Adipocyte (in vitro differentiated cells): ENCODE results near the gene THAP4.
"Not testable (repeated sequence)": the region's sequence is repeated elsewhere in the genome, so short reads cannot be mapped to it uniquely, and the experiment has no call there.

ENCODE experiments used
- DNase-seq: peaks from one replicate; pipeline ENCODE4 v3.0.0-alpha.2; 2015; ENCODE audit warnings: low read depth
- H3K27me3 ChIP-seq: replicated peaks from 2 replicates; pipeline ENCODE4 v1.7.0; 2013; ENCODE audit warnings: mild to moderate bottlenecking, low read length, moderate library complexity; ENCODE audit not compliant: control insufficient read depth, insufficient read depth
- H3K36me3 ChIP-seq: 2 replicates; pipeline ENCODE4 v1.7.0; 2013; ENCODE audit warnings: low read length, mild to moderate bottlenecking, moderate library complexity; ENCODE audit not compliant: control insufficient read depth, insufficient read depth, severe bottlenecking
- H3K4me1 ChIP-seq: 2 replicates; pipeline ENCODE4 v1.7.0; 2013; ENCODE audit warnings: mild to moderate bottlenecking, low read length, moderate library complexity; ENCODE audit not compliant: control insufficient read depth, insufficient read depth
- H3K4me3 ChIP-seq: 2 replicates; pipeline ENCODE4 v1.7.0; 2013; ENCODE audit warnings: mild to moderate bottlenecking, low read length, moderate library complexity
- H3K9ac ChIP-seq: 2 replicates; pipeline ENCODE4 v1.7.0; 2013; ENCODE audit warnings: mild to moderate bottlenecking, low read length, moderate library complexity
- H3K9me3 ChIP-seq: 2 replicates; pipeline ENCODE4 v1.7.0; 2013; ENCODE audit warnings: mild to moderate bottlenecking, low read length, moderate library complexity; ENCODE audit not compliant: control insufficient read depth

The THAP4 gene

DNA sequence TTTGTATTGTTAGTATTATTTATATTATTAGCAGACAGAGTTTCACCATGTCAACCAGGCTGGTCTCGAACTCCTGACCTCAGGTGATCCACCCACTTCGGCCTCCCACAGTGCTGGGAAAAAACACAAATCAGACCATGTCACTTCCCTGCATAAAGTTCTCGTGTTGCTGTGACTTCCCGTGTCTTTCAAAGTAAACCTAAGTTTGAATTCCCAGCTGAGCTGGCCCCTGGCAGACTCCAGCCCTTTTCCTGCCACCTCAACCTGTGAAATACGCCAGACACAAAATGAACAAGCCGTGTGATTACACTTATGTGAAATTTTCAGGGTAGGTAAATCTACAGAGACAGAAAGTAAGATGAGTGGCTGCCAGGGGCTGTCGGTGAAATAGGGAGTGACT lies 70.5 kb downstream of the THAP4 start:
- DNase-seq, result no peak
- Histone ChIP-seq H3K9me3 (no peaks in the 10 kb centered on the region), H3K36me3 (peaks cover 19% of the 10 kb centered on the region), H3K27me3 (no peaks in the 10 kb centered on the region), H3K4me3 (no peak overlapping the region), H3K4me1 (peaks cover 8% of the 10 kb centered on the region), H3K9ac (no peak overlapping the region)

DNA sequence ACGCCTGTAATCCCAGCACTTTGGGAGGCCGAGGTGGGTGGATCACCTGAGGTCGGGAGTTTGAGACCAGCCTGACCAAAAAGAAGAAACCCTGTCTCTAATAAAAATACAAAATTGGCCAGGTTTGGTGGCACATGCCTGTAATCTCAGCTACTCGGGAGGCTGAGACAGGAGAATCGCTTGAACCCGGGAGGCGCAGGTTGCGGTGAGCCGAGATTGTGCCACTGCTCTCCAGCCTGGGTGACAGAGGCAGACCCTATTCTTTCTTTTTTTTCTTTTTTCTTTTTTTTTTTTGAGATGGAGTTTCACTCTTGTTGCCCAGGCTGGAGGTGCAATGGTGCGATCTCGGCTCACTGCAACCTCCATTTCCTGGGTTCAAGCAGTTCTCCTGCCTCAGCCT lies 70.9 kb downstream of the THAP4 start:
- H3K9me3 ChIP-seq, H3K4me3 ChIP-seq, H3K9ac ChIP-seq, H3K27me3 ChIP-seq, DNase-seq: not testable (repeated sequence)
- Histone ChIP-seq H3K36me3 (peaks cover 19% of the 10 kb centered on the region), H3K4me1 (peaks cover 11% of the 10 kb centered on the region)

DNA sequence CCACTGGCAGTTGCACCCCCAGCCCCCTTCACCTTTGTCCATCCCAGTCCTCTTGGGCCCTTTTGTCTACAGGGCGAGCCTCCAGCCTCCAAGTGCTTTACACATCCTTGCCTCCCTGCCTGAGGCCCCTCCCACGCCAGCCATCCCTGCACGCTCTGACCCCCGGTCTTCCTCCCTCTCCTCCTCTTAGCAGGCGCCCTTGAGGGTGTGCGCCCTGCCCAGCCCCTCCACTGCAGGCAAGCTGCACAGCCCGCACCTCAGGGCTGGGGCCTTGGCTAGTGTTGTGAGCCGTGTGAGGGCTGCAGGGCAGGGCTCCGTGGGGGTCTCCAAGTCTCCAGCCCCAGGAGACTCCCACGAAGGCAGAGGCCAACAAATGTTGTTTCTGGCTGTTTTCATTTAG lies 71.5 kb downstream of the THAP4 start:
- Histone ChIP-seq H3K4me3 (no peak overlapping the region), H3K9me3 (no peaks in the 10 kb centered on the region), H3K9ac (no peak overlapping the region), H3K27me3 (no peaks in the 10 kb centered on the region), H3K4me1 (peaks cover 16% of the 10 kb centered on the region), H3K36me3 (peaks cover 19% of the 10 kb centered on the region)
- DNase-seq, result no peak

DNA sequence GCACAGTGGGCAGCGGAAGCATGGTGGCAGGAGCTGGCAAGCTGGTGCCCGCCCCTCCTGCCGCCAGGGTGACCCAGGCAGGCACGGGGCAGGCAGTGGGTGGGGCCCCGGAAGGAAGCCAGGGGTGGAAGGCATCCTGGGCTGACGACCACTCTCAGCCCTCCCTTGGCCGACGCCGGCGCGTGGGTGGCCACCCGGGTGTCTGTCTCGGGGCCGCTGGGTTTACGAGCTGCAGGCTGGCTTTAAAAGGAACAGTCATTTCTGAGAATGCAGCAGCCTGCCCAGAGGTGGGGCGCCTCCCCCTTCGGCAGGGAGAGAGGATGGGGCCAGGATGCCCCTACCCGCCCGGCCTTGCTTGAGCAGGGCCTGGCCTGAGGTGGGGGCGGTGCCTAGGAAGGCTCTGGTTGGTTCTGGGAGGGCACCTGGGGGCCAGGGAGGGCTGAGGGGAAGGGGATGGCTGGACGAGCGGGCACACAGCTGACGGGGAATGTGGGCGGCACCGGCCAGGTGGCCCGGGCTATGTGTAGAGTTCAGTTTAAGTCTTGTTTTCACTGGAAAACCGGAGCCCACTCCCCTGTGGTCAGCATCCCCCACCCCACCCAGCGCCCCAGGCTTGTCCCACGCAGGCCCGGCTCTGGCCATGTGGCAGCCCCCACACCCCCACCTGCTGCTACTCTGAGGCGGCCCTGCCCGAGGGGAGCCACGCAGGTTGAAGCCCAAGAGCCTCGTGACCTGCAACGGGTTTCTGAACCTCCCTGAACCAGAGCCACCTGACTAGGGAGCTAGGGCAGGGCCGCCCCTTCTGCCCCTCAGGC lies 72.2 kb downstream of the THAP4 start:
- Histone ChIP-seq H3K36me3 (peaks cover 19% of the 10 kb centered on the region), H3K9ac (no peak overlapping the region), H3K4me3 (no peak overlapping the region), H3K4me1 (peaks cover 21% of the 10 kb centered on the region), H3K27me3 (no peaks in the 10 kb centered on the region), H3K9me3 (no peaks in the 10 kb centered on the region)
- DNase-seq, result no peak

DNA sequence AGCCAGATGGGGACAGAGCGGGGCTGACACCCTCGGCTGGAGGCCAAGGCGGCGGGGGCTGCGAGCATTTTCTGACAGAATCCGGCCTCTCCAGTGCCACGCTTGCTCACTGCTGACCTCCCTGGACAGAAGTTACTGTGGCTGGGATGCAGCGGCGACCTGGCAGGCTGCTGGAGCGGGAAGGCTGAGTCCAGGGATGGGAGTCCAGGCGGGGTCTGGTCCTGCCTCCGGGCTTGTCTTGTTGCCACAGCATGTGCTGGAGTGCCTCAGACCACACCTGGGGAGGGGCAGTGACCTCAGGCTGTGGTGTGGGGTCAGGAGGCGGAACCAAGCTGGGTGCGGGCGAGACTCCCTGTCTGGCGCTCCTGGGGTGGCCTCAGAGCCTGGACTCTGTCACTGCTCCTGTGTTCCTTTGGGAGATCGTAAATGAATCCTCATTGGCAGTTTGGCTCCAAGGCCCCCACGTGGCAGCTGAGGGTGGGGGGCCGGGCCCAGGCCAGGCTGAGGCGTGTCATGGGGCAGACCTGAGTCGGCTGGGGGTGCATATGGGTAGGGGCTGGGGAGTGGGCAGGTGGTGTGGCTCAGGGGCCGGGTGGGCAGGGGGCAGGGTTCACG lies 72.9 kb downstream of the THAP4 start:
- peaks cover 19% of the 10 kb centered on the region for H3K36me3 ChIP-seq
- H3K4me1 ChIP-seq, result peaks cover 21% of the 10 kb centered on the region
- no peak overlapping the region for H3K4me3 ChIP-seq
- no peak for DNase-seq
- no peak overlapping the region for H3K9ac ChIP-seq
- no peaks in the 10 kb centered on the region for H3K9me3 ChIP-seq
- H3K27me3 ChIP-seq, result no peaks in the 10 kb centered on the region

DNA sequence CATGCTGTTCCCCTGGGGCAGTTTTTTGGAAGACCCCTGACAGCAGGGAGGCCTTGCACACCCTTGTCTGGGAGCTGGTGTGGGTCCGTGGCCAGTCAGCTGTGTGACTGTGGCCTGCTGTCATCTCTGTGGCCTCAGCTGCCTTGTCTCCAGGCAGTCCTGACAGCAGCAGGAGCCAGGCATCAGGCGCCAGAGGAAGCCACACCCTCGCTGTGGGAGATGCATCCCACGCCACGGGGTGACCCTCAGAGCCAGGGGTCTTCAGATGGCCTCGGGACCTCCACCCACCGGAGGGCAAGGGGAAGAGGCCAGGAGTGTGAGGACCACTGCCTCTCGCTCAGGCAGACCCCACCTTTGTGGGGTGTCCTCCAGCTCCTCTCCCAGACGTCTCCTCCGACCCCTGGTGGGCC lies 73.4 kb downstream of the THAP4 start:
- no peaks in the 10 kb centered on the region for H3K27me3 ChIP-seq

DNA sequence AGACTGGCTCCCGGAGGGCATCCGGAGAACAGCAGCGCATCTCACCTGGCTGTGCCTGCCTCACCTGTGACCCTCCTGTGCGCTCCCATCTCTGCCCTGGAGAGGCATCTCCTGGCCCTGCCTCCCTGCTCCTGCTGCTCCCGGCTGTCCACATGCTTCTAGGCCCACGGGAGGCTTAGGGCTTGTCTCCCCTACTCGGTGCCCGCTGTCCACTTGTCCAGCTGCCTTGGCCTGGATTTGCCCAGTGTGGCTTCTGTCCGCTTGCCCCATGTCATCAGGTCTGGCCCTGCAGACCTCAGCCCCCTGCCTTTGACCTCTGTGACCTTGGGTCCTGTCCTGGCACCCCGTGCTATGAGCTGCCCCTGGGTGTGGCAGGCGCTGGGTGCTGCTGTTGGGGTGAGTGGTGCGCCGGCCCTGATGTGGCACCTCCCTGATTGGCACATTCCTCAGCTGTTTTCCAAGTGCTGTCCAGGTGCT lies 73.9 kb downstream of the THAP4 start:
- no peak overlapping the region for H3K9ac ChIP-seq
- no peak for DNase-seq
- H3K36me3 ChIP-seq, result peaks cover 19% of the 10 kb centered on the region
- no peak overlapping the region for H3K4me3 ChIP-seq
- H3K9me3 ChIP-seq, result no peaks in the 10 kb centered on the region
- no peaks in the 10 kb centered on the region for H3K27me3 ChIP-seq
- peaks cover 23% of the 10 kb centered on the region for H3K4me1 ChIP-seq

More for the DNA sequence above, 73.4 kb downstream of the THAP4 start:
- Histone ChIP-seq H3K4me3 (no peak overlapping the region), H3K9me3 (no peaks in the 10 kb centered on the region), H3K9ac (no peak overlapping the region), H3K36me3 (peaks cover 19% of the 10 kb centered on the region), H3K4me1 (peaks cover 21% of the 10 kb centered on the region)
- DNase-seq, result no peak

DNA sequence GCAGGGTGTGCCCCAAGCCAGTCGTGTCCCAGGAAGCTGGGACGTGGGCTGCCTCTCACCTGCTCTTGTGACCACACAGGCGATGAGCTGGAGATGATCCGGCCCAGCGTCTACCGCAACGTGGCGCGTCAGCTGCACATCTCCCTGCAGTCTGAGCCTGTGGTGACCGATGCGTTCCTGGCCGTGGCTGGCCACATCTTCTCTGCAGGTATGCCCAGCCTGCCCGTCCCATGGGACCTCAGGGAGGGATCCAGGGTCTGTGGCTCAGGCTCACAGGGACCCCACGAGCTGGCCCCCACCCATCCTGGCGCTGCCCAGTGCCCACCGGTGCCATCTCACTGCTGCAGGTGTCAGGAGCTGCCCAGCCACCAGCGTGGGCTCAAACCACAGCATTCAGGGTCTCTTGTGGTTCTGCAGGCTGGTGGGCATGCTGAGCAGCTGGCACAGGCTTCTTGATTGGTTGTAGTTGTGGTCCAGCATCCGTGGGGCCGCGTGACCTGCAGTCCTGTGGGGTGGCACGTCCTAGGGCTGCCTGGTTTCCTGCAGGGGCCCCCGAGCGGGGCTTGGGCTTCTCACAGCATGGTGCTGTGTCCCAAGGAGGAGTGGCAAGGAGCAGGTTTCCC lies 74.6 kb downstream of the THAP4 start:
- Histone ChIP-seq H3K36me3 (peaks cover 19% of the 10 kb centered on the region), H3K4me1 (peaks cover 24% of the 10 kb centered on the region)
- no peak for DNase-seq

DNA sequence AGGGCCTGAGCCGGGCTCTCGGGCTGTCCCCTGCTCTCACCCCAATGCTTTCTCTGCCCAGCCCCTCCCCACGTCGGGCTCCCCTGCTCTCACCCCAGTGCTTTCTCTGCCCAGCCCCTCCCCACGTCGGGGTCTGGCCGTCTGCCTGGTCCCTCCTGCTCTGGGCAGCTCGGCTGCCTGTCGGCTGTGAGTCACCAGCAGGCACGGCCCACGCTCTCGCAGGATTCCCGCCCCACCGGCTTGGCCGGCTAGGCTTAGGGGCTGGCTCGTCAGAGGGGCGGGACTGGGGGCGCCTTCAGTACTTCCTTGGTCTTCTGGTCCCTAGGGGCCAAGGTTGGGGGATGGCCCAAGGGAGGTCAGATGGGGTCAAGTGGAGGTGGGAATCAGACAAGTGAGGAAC lies 75.1 kb downstream of the THAP4 start:
- Histone ChIP-seq H3K9ac (no peak overlapping the region), H3K9me3 (peaks cover 10% of the 10 kb centered on the region), H3K4me1 (peaks cover 24% of the 10 kb centered on the region), H3K27me3 (no peaks in the 10 kb centered on the region), H3K4me3 (no peak overlapping the region), H3K36me3 (peaks cover 19% of the 10 kb centered on the region)
- DNase-seq, result peak; percentile 85

More for the DNA sequence above, 74.6 kb downstream of the THAP4 start:
- Histone ChIP-seq H3K9ac (no peak overlapping the region), H3K9me3 (peaks cover 4% of the 10 kb centered on the region), H3K27me3 (no peaks in the 10 kb centered on the region), H3K4me3 (no peak overlapping the region)

DNA sequence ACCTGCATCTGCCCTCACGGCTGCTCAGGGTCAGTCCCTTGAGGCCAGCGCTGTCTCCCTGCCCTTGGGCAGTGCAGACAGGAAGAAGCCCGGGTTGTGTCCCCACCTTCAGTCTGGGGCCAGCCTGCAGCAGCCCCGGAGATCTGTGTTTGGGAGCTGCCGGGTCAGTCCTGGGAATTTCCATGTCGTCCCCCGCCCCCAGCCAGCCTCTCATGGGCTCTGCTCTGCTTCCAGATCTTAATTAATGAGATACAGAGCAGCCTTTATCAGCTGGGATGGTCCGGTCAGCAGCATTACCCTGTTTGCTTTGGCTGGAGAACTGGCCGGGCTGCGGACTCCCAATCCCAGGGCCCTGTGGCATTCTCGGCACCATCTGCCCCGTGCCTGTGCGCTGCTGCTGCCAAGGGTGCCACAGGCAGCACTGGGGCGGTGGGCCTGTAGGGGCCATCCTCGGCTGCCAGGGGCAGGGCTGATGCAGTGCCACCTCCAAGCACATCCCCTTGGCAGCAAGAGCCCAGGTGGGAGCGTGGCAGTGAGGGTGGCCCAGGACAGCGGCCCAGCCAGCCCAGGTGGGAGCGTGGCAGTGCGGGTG lies 76.0 kb downstream of the THAP4 start:
- Histone ChIP-seq H3K36me3 (peaks cover 15% of the 10 kb centered on the region), H3K4me3 (peak overlapping the region; percentile 85), H3K27me3 (no peaks in the 10 kb centered on the region), H3K9me3 (peaks cover 17% of the 10 kb centered on the region), H3K9ac (peak overlapping the region; percentile 86), H3K4me1 (peaks cover 24% of the 10 kb centered on the region)
- DNase-seq, result peak; percentile 31
